CD1c-positive myeloid dendritic cell (primary cell): ENCODE results near the gene CAMKMT.
"Not testable (repeated sequence)": the region's sequence is repeated elsewhere in the genome, so short reads cannot be mapped to it uniquely, and the experiment has no call there.

Experiments used
- DNase-seq: peaks from one replicate; pipeline ENCODE4 v3.0.0-alpha.2; 2016; ENCODE audit errors: extremely low spot score

CAMKMT gene

GRCh38 chr2:44505664-44506063, 143.9 kb downstream of the CAMKMT start:
- not testable (repeated sequence) for DNase-seq

GRCh38 chr2:44510246-44510645, 148.5 kb downstream of the CAMKMT start:
- no peak for DNase-seq

DNA sequence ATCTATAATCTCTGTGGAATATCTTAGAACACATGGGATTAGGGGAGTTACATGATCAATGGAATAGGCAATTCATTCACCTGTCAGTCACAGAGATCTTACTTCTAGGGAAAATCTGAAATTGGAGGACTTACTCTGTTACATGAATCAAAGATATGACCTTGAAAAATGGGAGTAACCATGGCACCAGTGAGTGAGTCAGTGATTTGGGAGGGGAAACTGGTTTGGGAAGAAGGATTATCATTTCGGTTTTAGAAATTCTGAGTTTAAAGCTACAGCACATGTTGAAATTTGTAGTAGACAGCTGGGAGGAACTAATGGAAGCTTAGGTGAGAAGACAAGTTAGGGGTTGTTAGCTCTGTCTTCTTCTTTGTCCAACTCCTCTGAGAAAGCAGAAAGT, 153.7 kb downstream of the CAMKMT start:
- DNase-seq: no peak

GRCh38 chr2:44519026-44519425, 157.3 kb downstream of the CAMKMT start:
- no peak for DNase-seq

GRCh38 chr2:44522846-44523245, 161.1 kb downstream of the CAMKMT start:
- DNase-seq: no peak

DNA sequence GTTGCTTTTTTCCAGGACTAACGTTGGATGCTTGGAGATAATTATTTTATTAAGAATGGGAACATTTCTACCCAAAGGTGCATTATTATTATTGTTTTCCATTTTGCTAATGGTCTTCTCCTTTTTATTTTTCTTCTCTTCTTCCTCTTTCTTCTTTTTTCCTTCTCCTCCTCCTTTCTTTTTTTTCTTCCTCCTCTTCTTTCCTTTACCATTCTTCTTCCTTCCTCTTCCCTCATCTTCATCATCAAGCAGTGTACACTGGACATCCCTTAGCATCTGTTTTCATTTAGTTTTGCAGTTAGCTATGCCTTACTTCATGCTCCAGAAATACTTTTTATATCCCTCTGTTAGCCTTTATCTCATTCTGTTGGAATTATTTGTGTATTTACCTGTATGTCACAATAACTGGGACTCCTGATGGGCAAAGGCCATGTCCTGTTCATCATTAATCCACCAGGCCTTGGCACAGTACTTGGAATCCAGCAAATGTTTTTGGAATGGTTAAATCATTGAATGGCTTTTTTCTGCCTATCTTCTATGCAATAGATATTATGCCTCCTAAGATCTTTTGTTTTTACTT, 162.7 kb downstream of the CAMKMT start:
- DNase-seq: no peak

DNA sequence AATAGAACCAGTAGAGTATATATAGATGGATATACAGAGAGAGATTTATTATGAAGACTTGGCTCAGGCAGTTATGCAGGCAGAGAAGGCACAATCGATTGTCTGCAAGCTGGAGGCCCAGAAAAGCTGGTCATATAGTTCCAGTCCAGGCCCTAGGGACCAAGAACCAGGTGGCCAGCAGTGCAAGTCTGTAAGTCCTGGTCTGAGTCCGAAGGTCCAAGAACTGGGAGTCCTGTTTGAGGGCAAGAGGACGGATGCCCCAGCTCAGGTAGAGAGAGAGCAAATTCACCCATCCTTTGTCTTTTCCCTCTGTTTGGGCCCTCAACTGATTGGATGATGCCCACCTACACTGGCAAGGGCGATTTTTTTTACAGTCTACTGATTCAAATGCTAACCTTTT, 164.6 kb downstream of the CAMKMT start:
- DNase-seq: no peak

GRCh38 chr2:44528595-44528994, 166.8 kb downstream of the CAMKMT start:
- no peak for DNase-seq

- no peak for DNase-seq
These were observed 167.7 kb downstream of the CAMKMT start for GRCh38 chr2:44529448-44529847.

- DNase-seq: no peak
These were observed 169.5 kb downstream of the CAMKMT start for GRCh38 chr2:44531289-44531688.

GRCh38 chr2:44532031-44532430, 170.3 kb downstream of the CAMKMT start:
- no peak for DNase-seq

DNA sequence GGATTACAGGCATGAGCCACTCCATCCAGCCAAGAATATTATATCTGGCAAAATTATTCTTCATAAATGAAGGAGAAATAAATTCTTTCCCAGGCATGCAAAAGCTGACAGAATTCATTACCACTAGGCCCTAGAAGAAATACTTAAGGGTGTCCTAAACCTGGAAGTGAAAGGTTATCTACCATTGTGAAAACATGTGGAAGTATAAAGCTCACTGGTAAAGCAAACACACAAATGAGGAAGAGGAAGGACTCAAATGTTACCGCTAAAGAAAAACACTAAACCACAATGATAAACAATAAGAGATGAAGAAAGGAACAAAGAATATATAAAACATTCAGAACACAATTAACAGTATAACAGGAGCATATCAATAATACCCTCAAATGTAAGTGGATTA, 171.8 kb downstream of the CAMKMT start:
- peak; percentile 51 for DNase-seq

DNA sequence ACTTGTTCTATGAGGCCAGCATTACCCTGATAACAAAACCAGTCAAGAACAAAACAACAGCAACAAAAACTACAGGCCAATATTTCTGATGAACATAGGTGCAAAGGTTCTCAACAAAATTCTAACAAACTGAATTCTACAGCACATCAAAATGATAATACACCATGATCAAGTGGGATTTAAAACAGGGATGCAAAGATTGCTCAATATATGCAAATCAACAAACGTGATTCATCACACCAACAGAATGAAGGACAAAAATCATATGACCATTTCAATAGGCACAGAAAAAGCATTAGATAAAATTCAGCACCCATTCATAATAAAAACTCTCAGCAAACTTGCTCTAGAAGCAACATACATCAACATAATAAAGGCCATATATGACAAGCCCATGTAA, 173.6 kb downstream of the CAMKMT start:
- no peak for DNase-seq

GRCh38 chr2:44537264-44537663, 175.5 kb downstream of the CAMKMT start:
- no peak for DNase-seq

- no peak for DNase-seq
These were observed 180.8 kb downstream of the CAMKMT start for GRCh38 chr2:44542520-44542919.

DNA sequence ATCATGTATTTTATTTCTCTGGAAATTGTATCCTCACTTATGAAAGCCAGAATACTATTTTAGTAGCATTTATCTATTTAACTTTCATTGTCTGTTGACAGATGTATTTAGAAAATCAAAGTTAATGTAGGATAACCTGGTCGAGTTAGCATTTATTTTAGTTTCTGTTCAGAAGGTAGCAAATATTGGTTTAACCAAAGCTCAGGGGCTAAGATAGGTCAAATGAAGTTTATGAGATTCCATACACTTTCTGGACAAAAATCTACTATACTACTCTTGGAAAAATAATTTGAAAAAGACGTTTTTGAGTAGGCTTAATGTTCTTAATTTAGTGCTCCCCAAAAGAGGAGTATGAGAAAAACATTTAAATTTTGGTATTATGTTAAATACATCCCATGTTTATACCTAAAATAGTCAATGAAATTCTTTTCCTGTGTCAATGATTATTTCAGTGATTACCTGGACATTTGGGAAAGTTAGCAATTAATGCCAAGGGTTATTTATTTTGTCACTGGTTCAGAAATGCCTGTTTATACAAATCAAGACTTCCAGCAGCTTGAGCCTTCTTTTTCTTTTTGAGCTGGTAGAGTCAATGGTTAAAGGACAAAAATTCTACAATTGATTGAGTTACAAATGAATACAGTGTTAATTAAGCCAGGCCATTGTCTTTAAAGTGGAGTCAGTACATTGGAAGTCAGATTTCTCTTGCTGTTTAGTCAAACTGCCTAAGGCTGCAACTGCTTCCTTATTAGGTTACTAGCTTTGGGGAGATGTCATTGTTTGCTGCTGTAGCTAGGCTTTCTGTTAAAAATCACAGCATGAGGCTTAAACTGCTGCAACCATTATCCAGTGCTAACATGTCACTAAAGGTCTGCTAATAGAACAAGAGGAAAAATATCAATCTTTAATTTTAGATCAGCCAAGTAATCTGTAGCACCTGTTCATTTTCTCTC, 182.3 kb downstream of the CAMKMT start:
- DNase-seq: no peak

DNA sequence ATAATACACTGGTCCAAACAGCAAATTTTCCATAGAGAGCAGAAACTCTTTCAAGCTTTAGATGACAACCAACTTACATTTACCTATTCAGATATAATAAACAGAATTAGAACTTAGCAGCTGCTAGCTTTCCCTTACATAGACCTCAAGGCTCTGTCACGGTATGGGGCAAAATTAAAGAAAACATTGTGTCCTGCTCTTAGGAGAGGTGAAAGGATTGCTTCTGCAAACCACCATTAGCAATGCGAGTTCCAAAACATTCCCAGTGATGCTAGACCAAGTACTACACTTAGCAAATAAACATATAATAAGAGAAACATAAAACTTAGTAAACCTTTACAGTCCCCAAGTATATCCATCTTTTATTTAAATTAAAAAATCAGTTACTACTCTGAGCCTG, 183.3 kb downstream of the CAMKMT start:
- DNase-seq: no peak

DNA sequence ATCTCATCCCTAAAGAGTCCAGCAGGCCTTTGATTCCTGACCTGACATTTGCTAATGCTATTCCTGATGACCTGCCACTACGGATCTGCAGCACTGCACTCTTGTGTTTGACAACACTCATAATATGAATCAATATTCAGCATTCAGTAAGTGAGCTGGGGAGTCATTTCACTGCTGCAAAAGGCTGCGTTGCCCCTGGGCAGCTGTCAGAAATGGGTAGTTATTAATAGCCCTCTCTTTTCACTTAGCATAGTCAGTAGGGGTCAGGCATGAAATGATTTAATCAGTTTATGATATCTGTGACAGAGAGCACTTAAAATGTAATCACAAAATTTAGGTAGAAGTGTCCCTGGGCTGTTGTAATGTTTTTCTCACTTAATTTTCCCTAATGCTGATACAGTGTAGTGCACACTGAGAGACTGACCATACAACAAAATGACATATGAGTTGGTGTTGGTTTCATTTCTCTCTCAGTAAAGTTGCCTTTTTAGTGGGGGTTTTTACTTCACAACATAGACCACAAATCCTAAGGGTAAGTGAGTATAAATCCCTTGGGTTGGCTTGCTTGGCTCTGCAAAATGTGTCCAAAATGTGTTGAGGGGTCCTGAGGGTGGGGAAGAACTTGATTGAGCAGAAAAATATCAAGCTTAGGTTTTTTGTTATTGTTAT, 184.8 kb downstream of the CAMKMT start:
- no peak for DNase-seq

DNA sequence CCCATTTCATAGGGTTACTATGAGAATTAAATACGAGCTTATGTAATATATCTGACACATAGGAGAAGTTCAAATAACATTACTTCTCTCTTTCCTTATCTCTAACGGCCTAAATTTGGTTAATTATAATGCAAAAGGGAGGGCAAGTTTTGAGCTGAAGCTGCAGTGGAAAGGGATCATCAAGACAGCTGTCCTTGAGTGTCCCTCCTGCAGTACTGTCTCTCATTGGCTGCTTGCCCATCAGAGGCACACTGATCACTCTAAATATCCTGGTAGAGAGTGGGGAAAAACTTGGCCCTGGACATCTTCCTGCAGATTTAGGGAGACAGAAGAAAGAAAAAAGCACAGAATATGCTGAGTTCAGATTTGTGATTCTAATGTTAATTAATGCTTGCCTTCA, 186.0 kb downstream of the CAMKMT start:
- no peak for DNase-seq

DNA sequence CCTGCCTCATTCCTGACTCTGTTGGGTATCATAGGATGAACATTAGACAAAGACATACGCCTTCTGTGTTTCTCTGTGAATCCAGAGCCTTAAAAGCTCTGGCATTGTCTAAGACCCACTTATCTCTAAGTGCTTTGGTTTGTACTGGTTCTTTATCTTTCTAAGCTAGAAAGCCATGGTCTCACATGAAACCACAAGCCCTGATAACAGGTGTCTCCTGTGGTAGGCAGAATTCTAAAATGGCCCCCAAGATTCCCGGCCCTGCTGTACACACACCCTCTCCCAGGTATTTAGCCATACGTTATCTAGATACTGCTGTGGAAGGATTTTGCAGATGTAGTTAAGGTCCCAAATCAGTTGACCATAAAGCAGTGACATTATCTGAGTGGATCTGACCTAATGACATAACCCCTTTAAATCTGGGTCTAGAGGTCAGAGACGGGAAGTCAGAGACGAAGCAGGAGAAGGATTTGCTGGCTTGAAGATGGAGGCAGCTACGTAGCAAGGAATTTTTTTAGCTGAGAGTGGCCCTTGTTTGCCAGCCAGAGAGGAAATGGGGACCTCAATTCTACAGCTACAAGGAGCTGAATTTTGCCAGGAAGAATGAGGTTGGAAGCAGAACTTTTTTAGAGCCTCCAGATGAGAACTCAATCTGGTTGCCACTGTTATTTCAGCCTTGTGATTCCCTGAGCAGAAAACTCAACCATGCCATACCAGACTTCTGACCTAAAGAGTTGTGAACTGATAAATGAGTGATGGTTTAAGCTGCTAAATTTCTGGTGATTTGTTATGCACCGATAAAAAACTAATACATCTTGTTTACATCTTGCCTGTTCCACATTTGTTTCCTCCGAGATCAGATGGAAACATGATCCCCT, 186.7 kb downstream of the CAMKMT start:
- no peak for DNase-seq

DNA sequence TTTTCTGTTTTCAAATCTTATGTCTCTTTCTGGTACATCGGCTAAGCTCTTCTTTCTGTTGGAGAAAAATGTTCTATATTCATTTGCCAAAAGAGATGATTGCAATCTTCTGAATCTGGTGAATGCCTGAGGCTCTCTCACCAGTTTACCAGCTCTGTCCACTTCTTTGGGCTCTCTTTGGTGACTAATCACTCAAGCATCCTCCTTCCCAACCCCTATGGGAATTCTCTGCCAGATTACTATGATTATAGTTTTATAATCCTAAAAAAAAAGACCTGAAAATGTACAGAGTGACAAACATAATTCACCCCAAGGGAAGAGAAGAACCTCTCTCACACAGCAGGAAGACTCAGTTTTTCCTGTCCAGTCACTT, 187.3 kb downstream of the CAMKMT start:
- no peak for DNase-seq

DNA sequence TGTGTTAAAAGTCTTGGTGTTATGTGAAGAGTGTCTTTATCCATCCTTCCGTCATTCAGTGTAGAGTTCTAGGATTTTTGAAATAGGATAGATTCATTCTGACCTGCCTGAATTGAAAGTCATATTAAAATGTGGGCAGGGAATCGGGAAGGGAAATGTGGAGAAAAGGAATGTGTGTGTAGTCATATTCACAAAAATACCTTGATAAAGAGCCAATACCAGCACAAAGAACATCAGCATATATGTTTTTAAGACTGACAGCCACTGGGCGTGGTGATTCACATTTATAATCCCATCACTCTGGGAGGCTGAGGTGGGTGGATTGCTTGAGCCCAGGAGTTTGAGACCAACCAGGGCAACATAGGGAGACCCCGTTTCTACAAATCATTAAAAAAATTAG, 188.1 kb downstream of the CAMKMT start:
- no peak for DNase-seq
